HG02973 (cell line): ENCODE results near the gene SFT2D1.

Source experiments
- ATAC-seq: cut with Tn5 transposase; IDR thresholded peaks from one replicate; pipeline ENCODE4 v1.9.1; 2021; ENCODE audit warnings: moderate library complexity; ENCODE audit not compliant: unreplicated experiment

The SFT2D1 gene

DNA sequence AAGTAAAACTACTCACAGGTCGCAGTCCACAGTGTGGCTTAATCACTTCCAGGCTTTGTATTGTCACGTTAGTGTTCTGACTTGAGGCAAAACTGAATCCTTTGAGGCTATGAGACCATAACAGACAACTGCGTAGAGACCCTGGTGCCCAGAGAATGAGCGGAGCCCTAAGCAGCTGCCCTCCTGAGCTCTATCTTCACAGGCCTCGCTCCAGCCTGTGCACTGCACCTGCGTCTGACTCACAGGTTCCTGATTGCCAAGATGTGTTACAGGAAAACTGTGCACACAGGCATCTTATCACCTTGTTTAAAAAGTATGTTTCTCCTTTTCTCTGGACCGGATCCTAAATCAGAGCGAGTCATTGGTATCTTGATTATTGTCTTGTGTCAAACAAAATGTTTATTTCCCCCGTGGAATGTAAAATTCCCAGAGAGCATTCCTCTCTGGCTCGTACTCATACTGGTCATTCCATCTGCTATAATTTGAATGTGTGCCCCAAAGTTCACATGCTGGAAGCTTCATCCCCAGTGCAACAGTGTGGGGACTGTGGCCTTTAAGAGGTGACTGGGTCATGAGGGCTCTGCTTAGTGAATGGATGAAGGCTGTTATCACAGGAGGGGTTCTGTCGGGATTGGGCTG is 59.8 kb downstream of the SFT2D1 start:
- no peak for ATAC-seq

DNA sequence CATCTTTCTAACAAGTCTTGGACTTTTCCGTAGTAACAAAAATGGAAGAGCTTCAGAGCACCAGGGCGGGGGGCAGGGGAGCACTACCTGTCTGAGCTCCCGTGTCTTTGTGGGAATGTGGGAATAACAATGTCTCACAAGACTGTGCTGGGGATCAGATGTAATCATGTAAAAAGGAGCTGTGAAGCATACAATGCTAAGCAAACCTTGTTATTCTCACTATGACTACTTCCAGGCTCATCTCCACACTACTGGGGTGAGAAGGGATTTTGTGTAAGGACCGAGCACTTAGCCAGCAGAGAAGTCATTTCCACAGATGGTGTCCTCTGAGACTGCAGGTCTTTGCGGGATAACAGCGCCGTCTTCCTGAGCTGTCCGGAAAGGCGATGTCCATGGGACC is 61.2 kb downstream of the SFT2D1 start:
- no peak for ATAC-seq

DNA sequence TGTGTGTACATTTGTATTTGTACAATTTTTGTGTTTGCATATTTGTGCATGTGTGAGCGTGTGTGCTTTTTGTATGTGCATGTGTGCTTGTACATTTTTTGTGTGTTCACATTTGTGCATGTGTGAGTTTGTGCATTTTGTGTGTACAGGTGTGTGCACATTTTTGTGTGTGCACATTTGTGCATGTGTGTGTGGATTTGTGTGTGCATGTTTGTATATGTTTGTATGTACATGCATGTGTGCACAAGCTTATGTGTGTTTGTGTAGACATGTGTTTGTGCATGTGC is 63.0 kb downstream of the SFT2D1 start:
- no peak for ATAC-seq

DNA sequence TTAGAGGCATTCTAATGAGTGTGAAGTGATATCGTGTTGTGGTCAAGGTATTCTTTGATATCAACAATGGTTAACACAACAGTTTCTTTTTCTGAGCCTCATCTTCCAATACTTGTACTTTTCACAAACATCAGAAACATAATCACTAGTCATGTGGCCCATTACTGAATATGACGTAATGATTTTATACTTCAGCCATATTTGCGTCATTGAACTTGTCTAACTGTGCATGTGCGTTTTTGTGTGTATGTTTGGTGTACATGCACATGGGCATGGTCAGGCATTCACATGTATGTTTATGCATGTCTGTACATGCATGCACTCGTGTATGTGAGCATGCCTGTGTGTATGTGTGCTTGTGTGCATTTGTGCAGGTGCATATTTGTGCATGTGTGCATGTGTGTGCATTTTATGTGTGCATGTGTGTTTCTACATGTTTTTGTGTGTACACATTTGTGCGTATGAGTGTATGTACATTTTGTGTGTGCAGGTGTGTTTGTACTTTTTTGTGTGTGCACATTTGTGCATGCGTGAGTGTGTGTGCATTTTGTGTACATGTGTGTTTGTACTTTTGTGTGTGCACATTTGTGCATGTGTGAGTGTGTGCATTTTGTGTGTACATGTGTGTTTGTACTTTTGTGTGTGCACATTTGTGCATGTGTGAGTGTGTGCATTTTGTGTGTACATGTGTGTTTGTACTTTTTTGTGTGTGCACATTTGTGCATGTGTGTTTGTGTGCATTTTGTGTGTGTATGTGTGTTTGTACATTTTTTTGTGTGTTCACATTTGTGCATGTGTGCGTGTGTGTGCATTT is 63.6 kb downstream of the SFT2D1 start:
- no peak for ATAC-seq

DNA sequence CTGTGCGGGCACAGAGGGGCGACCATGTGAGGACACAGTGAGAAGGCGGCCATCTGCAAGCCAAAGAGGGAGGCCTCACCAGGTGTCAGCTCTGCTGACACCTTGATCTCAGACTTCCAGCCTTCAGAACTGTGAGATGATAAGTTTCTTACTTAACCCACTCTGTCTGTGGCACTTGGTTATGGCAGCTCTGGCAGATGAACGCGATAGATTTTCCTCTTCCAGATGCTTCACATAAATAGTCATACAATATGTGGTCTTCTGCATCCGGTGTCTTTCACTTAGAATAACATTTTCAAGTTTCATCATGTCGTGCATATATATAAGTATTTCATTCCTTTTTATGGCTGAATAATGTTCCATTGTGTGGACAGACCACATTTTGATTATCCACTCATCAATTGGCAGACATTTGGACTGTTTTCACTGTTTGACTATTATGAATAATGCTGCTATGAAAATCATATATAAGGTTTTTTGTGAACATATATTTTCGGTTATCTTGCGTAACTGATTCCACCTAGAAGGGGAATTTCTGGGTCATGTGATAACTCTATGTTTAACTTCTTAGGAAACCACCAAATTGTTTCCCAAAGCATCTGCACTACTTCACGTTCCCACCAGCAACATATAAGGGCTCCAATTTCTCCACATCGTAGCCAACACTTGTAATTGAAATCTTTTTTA is 64.3 kb downstream of the SFT2D1 start:
- ATAC-seq = no peak

DNA sequence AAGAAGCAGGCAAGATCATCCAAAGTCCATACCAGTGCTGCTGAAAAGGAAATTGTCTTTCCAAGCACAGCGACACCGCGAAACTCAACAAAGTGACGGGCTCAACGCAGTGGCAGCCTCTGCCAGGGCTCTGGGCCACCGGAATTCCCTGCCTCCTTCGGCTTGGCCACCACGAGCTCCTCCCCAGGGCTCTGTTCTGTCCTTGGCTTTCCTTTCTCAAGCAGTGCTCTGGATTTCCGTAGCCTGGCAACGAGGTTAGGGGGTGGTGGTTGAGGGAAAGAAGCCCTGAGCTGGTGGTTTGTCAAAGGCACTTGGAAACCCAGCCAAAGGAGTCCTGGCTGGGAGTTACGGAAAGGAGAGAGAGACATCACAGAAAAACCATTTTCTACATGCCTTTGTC is 65.3 kb downstream of the SFT2D1 start:
- no peak for ATAC-seq

DNA sequence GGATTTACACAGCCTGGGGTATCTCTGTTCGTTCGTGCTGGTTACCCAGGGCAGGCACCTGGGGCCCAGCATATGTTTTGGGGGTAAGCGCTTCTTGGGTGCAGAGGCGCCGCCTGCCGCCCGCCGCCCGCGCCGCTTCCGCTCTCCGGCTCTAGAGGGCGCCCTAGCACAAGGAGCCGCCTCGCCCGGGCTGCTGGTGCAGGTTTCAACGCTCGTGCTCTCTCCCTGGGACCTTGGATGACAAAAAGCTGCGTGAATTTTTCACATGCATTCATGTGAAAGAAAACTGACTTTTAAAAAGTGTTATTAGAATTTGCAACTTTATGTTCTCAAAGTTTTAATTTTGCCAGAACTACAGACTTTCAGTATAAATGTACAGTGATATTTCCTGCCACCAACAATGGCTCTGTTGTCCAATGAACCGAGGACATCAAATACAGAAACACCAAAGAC is 66.6 kb downstream of the SFT2D1 start:
- ATAC-seq = peak; percentile 80

DNA sequence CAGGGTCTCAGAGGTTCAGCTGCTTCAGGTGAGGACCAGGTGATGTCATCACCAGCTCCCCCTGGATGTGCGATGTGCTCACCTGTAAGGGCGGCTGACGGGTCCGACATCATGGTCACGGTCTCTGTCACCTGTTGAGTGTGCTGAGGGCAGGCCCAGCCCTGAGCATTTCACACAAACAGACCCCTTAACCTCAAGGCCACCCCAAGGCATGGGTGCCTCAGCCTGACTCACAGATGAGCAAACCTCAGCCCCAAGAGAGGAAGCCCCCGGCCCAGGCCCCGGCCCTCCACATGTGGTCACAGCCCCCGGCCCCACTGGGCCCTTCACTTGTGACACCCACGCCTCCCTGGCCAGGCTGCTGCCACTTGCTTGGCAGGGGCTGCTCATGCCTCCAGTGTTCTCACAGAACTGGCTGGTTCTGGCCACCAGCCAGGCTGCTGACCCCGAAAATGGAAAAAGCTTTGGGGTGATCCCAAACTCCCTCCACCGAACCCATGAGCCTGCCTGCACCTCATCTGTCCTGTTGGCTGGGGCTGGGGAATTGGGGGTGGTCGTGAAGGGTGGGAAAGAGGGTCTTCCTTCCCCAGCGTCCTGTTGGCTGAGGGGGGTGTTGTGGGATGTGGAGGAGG is 67.5 kb downstream of the SFT2D1 start:
- no peak for ATAC-seq

DNA sequence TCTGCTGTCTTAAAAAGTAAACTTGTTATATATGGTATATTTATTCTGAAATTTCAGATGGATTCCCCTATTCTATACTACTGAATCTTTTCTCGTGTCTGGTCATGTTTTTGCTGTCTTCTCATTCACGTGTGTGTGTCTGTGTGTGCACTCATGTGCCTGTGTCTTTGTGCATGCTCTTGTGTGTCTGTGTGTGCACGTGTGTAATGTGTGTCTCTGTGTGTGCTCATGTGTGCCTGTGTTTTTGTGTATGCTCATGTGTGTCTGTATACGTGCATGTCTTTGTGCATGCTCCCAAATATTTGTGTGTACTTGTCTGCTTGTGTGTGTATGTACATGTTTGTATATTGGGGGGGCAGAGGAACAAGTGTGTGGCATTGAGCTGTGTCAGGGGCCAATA is 68.2 kb downstream of the SFT2D1 start:
- no peak for ATAC-seq

DNA sequence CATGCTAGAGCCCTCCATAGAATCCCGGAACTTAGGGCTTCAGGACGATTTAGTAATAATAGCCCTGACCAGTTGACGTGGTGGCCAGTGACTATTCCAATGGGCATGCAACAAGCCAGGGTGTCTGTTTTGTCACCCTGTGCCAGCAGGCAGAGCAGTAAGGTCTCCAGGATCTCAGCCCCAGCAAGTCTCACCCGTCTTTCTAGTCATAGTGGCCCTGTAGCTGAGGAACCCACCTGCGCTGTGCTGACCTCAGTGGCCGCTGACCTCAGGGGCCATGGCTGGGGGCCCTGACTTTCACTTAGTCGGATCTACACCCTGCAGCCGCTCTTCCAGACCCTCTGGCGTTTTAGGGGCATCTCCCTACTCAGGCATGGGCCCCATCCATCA is 71.0 kb downstream of the SFT2D1 start:
- ATAC-seq = no peak

DNA sequence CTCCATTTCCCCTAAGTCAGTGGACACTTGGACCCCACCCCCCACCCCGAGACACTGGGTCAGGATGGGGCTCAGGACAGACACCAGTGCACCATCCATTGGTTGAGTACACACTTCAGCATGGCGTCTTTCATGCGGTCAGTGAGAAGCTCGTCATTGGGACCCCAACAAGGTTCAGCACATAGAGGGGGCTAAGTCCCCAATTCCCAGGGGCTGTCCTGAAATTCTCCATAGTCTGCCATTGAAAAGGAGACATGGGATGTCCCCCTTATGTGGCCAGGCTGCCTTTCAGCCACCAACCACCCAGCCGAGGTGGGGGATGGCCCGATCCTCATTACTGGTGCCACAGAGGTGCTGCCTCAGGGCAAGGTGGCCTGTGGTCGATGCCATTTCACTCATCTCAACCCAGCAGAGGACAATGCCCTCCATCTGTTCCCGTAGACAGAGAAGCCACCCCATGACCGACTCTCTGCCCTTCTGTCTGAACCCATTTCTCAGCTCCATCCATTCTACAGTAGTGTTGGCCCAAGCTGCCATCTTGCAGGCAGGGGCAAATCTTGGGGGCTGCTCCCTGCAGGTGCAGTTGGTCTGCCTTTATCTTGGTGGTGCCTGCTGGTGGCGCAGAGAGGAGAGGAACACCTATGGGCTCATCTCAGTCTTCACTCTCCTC is 71.5 kb downstream of the SFT2D1 start:
- ATAC-seq = no peak
